ENCODE results near the gene MDGA2.
"Not testable (repeated sequence)": the region's sequence is repeated elsewhere in the genome, so short reads cannot be mapped to it uniquely, and the experiment has no call there.

GRCh38 chr14:47242579-47242978 lies 432.8 kb downstream of the MDGA2 start:
- TF ChIP-seq CTCF, POLR2A (IDR thresholded peaks at IDR 0.05): not testable (repeated sequence)

Data from uterus (tissue), 2 donors.